H1 (cell line): ENCODE measurements around the gene LAMC3. TPM values are rescaled to one million over a fixed set of nuclear protein-coding genes. Genes with fewer than 3 reads are reported as not detected.

Experiments
- CTCF ChIA-PET: fragments of 300-600 bp; sonication (Branson Sonifier 250); formaldehyde crosslinking; loops from one replicate; lab custom pipeline; 2021; ENCODE audit not compliant: partially characterized antibody; lab: Charles Lee
- POLR2A ChIA-PET: fragments of 300-600 bp; sonication (Branson Sonifier 250); formaldehyde crosslinking; loops from one replicate; lab custom pipeline; 2021; ENCODE audit warnings: inconsistent platforms; ENCODE audit not compliant: partially characterized antibody; lab: Charles Lee
- DNase-seq, 2 experiments: peaks; one replicate each; pipeline versions ENCODE4 v3.0.0 to v3.0.0-alpha.2; 2010 to 2022; ENCODE audit warnings: low spot score in 2 of 2, low read depth in 1 of 2, mixed read lengths in 1 of 2
- FAIRE-seq: peaks from 2 replicates; lab custom pipeline; 2011; peaks lifted over from hg19 to GRCh38; lab: Jason Lieb, UNC
- H2AFZ ChIP-seq: 2 replicates; pipeline ENCODE4 v1.8.1; 2012; ENCODE audit warnings: low read length, inconsistent platforms
- H2AK5ac ChIP-seq: 2 replicates; pipeline ENCODE4 v1.6.1; 2013; ENCODE audit warnings: low read depth, low read length
- H2BK120ac ChIP-seq: replicated peaks from 2 replicates; pipeline ENCODE3; 2013; ENCODE audit warnings: low read depth, low read length, inconsistent platforms
- H2BK12ac ChIP-seq: 2 replicates; pipeline ENCODE4 v1.6.1; 2013; ENCODE audit warnings: low read depth, low read length
- H2BK15ac ChIP-seq: 2 replicates; pipeline ENCODE4 v1.6.1; 2013; ENCODE audit warnings: low read length
- H2BK20ac ChIP-seq: 2 replicates; pipeline ENCODE4 v1.6.1; 2013; ENCODE audit warnings: low read length
- H2BK5ac ChIP-seq: 2 replicates; pipeline ENCODE4 v1.6.1; 2013; ENCODE audit warnings: low read depth, low read length
- H3K14ac ChIP-seq: 2 replicates; pipeline ENCODE4 v1.6.1; 2013; ENCODE audit warnings: inconsistent platforms; ENCODE audit not compliant: insufficient read length
- H3K18ac ChIP-seq: 2 replicates; pipeline ENCODE4 v1.6.1; 2013; ENCODE audit warnings: low read length; ENCODE audit errors: extremely low read depth
- H3K23ac ChIP-seq: 2 replicates; pipeline ENCODE4 v1.6.1; 2013; ENCODE audit warnings: inconsistent platforms; ENCODE audit not compliant: insufficient read length
- H3K23me2 ChIP-seq: 2 replicates; pipeline ENCODE4 v1.6.1; 2013; ENCODE audit warnings: low read depth, low read length
- H3K27ac ChIP-seq: 2 replicates; pipeline ENCODE4 v1.6.1; 2011; ENCODE audit warnings: low read depth, low read length, inconsistent platforms
- H3K27me3 ChIP-seq, 4 experiments: replicated peaks in 1 of 4; 1 replicate in 1 of 4; 2 replicates in 3 of 4; pipeline versions ENCODE4 v1.6.1 to v1.8.1; 2011 to 2013; ENCODE audit warnings: low read length in 3 of 4, mild to moderate bottlenecking in 3 of 4, inconsistent platforms in 2 of 4, mixed read lengths in 2 of 4, moderate library complexity in 1 of 4; ENCODE audit not compliant: control insufficient read depth in 3 of 4, insufficient read depth in 3 of 4; ENCODE audit errors: extremely low read depth in 1 of 4
- H3K36me3 ChIP-seq, 4 experiments: 2 replicates each; pipeline versions ENCODE4 v1.6.1 to v1.8.1; 2011 to 2013; ENCODE audit warnings: mild to moderate bottlenecking in 4 of 4, low read length in 3 of 4, moderate library complexity in 2 of 4, control low read depth in 1 of 4, inconsistent platforms in 1 of 4; ENCODE audit not compliant: insufficient read depth in 4 of 4, control insufficient read depth in 2 of 4
- H3K4ac ChIP-seq: replicated peaks from 2 replicates; pipeline ENCODE3; 2013; ENCODE audit warnings: low read length, low read depth, mixed read lengths, inconsistent platforms; ENCODE audit not compliant: insufficient read length
- H3K4me1 ChIP-seq, 4 experiments: replicated peaks in 1 of 4; 1 replicate in 1 of 4; 2 replicates in 3 of 4; pipeline versions ENCODE4 v1.6.1 to v1.8.1; 2011 to 2013; ENCODE audit warnings: low read length in 3 of 4, inconsistent platforms in 2 of 4, mixed read lengths in 1 of 4; ENCODE audit not compliant: insufficient read depth in 4 of 4, control insufficient read depth in 3 of 4
- H3K4me2 ChIP-seq, 2 experiments: 2 replicates each; pipeline versions ENCODE4 v1.6.1 to v1.8.1; 2011 to 2013; ENCODE audit warnings: low read depth in 2 of 2, low read length in 2 of 2, control low read depth in 1 of 2, inconsistent platforms in 1 of 2, mild to moderate bottlenecking in 1 of 2; ENCODE audit not compliant: insufficient read depth in 1 of 2
- H3K4me3 ChIP-seq, 4 experiments: fragments of 200-600, 300-600 bp in 1 of 4; sonication (generic), shearing (Covaris generic), sonication (Bioruptor Twin) in 1 of 4; 2 replicates each; pipeline versions ENCODE4 v1.5.1 to v1.8.1; 2011 to 2016; ENCODE audit warnings: low read length in 4 of 4, low read depth in 3 of 4, control low read depth in 2 of 4, inconsistent platforms in 2 of 4, mild to moderate bottlenecking in 2 of 4, mixed read lengths in 1 of 4, moderate library complexity in 1 of 4; ENCODE audit not compliant: insufficient read depth in 2 of 4; ENCODE audit errors: extremely low read depth in 1 of 4
- H3K56ac ChIP-seq: replicated peaks from 2 replicates; pipeline ENCODE3; 2013; ENCODE audit warnings: low read depth, mild to moderate bottlenecking, mixed read lengths, low read length, inconsistent platforms; ENCODE audit not compliant: insufficient read length
- H3K79me1 ChIP-seq: 2 replicates; pipeline ENCODE4 v1.6.1; 2013; ENCODE audit warnings: low read depth, low read length, control low read depth
- H3K79me2 ChIP-seq, 2 experiments: 2 replicates each; pipeline versions ENCODE4 v1.6.1 to v1.8.1; 2012 to 2013; ENCODE audit warnings: low read length in 2 of 2, mild to moderate bottlenecking in 2 of 2, inconsistent platforms in 1 of 2; ENCODE audit not compliant: insufficient read depth in 2 of 2, control insufficient read depth in 1 of 2
- H3K9ac ChIP-seq, 4 experiments: replicated peaks in 1 of 4; 1 replicate in 1 of 4; 2 replicates in 3 of 4; pipeline versions ENCODE4 v1.6.1 to v1.8.1; 2011 to 2013; ENCODE audit warnings: low read depth in 3 of 4, low read length in 3 of 4, control low read depth in 2 of 4, mild to moderate bottlenecking in 2 of 4, moderate library complexity in 2 of 4, inconsistent platforms in 1 of 4; ENCODE audit errors: extremely low read depth in 1 of 4
- H3K9me3 ChIP-seq, 2 experiments: 2 replicates each; pipeline versions ENCODE4 v1.6.1 to v1.8.1; 2012 to 2013; ENCODE audit warnings: mild to moderate bottlenecking in 2 of 2, moderate library complexity in 2 of 2, control low read depth in 1 of 2, inconsistent platforms in 1 of 2, low read depth in 1 of 2, low read length in 1 of 2, mixed read lengths in 1 of 2; ENCODE audit not compliant: insufficient read depth in 2 of 2
- H4K20me1 ChIP-seq, 2 experiments: replicated peaks in 1 of 2; 2 replicates each; pipeline versions ENCODE3 to v1.8.1; 2011 to 2013; ENCODE audit warnings: inconsistent platforms in 2 of 2, low read length in 2 of 2, mild to moderate bottlenecking in 1 of 2; ENCODE audit not compliant: insufficient read depth in 2 of 2, control insufficient read depth in 1 of 2
- H4K5ac ChIP-seq: 2 replicates; pipeline ENCODE4 v1.6.1; 2013; ENCODE audit warnings: low read length, low read depth, mixed read lengths, inconsistent platforms; ENCODE audit not compliant: insufficient read length
- H4K8ac ChIP-seq: 2 replicates; pipeline ENCODE4 v1.8.0; 2013; ENCODE audit warnings: mild to moderate bottlenecking, moderate library complexity, low read length, inconsistent platforms; ENCODE audit not compliant: insufficient read depth; ENCODE audit errors: extremely low read depth
- H4K91ac ChIP-seq: replicated peaks from 2 replicates; pipeline ENCODE3; 2013; ENCODE audit warnings: low read length, mixed read lengths, inconsistent platforms; ENCODE audit not compliant: insufficient read length
- EGR1 ChIP-seq: IDR thresholded peaks from 2 replicates; pipeline ENCODE4 v1.6.1; 2011; ENCODE audit warnings: low read depth, low read length, borderline replicate concordance
- FOSL1 ChIP-seq: IDR thresholded peaks from 2 replicates; pipeline ENCODE4 v1.6.1; 2011; ENCODE audit warnings: mild to moderate bottlenecking, low read depth, low read length, moderate library complexity; ENCODE audit not compliant: insufficient read depth
- JUN ChIP-seq: IDR thresholded peaks from 2 replicates; pipeline ENCODE4 v1.6.1; 2011; ENCODE audit warnings: low read depth, mild to moderate bottlenecking, improper control_type of control experiment, low read length
- NANOG ChIP-seq: IDR thresholded peaks from 2 replicates; pipeline ENCODE4 v1.6.1; 2011; ENCODE audit warnings: low read length, low read depth, mild to moderate bottlenecking, inconsistent platforms; ENCODE audit not compliant: insufficient read depth, poor library complexity, severe bottlenecking
- NRF1 ChIP-seq: IDR thresholded peaks from 2 replicates; pipeline ENCODE4 v1.6.1; 2011; ENCODE audit warnings: mild to moderate bottlenecking, low read depth, low read length, improper control_type of control experiment
- SAP30 ChIP-seq: fragments of 300-600 bp; sonication (generic); IDR thresholded peaks from 2 replicates; pipeline ENCODE4 v1.7.1; 2012; ENCODE audit warnings: low read length, moderate library complexity, mild to moderate bottlenecking, inconsistent platforms; ENCODE audit not compliant: insufficient read depth, insufficient replicate concordance
- SIN3A ChIP-seq, 2 experiments: IDR thresholded peaks in 1 of 2; conservative IDR thresholded peaks in 1 of 2; 2 replicates each; pipeline ENCODE4 v1.6.1; 2011 to 2012; ENCODE audit warnings: low read length in 2 of 2, improper control_type of control experiment in 1 of 2, low read depth in 1 of 2, mild to moderate bottlenecking in 1 of 2
- SIRT6 ChIP-seq: IDR thresholded peaks from one replicate; pipeline ENCODE4 v1.7.1; 2012; ENCODE audit warnings: low read length, inconsistent platforms
- SP4 ChIP-seq: IDR thresholded peaks from 2 replicates; pipeline ENCODE4 v1.6.1; 2012; ENCODE audit warnings: low read length, inconsistent platforms
- TCF12 ChIP-seq: IDR thresholded peaks from 2 replicates; pipeline ENCODE4 v1.6.1; 2011; ENCODE audit warnings: low read depth, mild to moderate bottlenecking, low read length
- WGBS, 2 experiments: shearing (Covaris generic) in 1 of 2; methylation state at CpG; one replicate each; pipeline versions ENCODE4 v1.1.6 to v1.1.7; 2013 to 2015; ENCODE audit warnings: low lambda C conversion rate in 2 of 2, mixed read lengths in 2 of 2, inconsistent platforms in 1 of 2, low coverage in 1 of 2, missing lambda C conversion rate in 1 of 2; ENCODE audit not compliant: insufficient replicate concordance in 2 of 2, insufficient coverage in 1 of 2, insufficient read length in 1 of 2; ENCODE audit errors: extremely low coverage in 1 of 2, missing lambda C conversion rate in 1 of 2; 5-methylcytosine and 5-hydroxymethylcytosine counted together
- polyA plus RNA-seq, 7 experiments: library from polyadenylated mRNA; depleted of rRNA in 3 of 7; stranded (reverse) in 5 of 7; unstranded in 2 of 7; fragments of >200 nt in 5 of 7; fragments of 200-250 nt in 2 of 7; gene quantifications; 1 replicate in 5 of 7; 2 replicates in 1 of 7; 4 replicates in 1 of 7; pipeline versions ENCODE4 v1.2.1 to v1.2.3, GENCODE V29; 2011 to 2013; ENCODE audit warnings: missing spikeins in 2 of 7, mixed read lengths in 2 of 7
- total RNA-seq: library from RNA; stranded (reverse); fragmentation: NEBNext Ultra II Directional; extraction: Animal tissue kit (Norgen Biotek cat#: 25700); gene quantifications from 2 replicates; pipeline ENCODE4 v1.2.1, GENCODE V29; 2021
- TF ChIP-seq, protein P1 (sequence below): IDR thresholded peaks from 2 replicates; pipeline ENCODE4 v1.6.1; 2011; ENCODE audit warnings: low read depth, mild to moderate bottlenecking, low read length; ENCODE audit not compliant: insufficient read depth
- TF ChIP-seq, protein P2 (sequence below): IDR thresholded peaks from 2 replicates; pipeline ENCODE4 v1.6.1; 2012; ENCODE audit warnings: inconsistent platforms

Gene LAMC3
- total and polyA plus RNA-seq, 2 of the 8 experiments (the other 6 are each of a cell fraction or from before 2014, with no cell fraction given), result 9.3 to 12.3 TPM

DNA sequence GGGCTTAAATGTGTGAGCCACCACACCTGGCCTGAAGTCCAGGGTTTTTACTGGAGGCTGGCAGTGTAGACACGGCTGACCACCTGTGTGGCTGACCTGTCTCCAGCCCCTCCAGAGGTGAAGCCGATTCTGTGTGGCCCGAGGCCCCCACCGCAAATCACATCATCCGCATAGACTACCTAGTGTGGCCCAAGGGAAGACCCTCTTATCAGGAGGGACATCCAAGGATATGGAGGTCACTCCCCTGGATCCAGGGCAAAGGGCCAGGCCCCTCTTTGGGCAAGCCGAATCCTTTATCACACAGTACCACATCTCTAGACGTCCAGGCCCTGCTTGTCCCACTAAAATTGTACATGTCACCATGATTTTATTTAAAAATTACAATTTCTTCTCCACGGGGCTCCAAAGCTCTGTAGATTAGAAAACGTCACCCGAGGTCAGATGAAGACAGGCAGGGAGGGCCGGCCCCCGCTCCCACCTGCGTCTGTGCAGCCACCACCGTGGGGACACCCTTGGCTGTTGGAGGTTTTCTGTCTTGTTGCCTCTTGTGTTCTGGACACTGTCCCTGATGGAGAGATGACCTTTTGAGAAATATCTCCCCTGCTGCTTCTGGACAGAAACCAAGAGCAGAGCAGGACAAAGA lies 20.1 kb downstream of the LAMC3 start:
- Histone ChIP-seq H4K5ac (no peak overlapping the region), H3K23ac (no peak overlapping the region), H3K4ac (no peak overlapping the region), H3K4me2 (no peak overlapping the region), H2AFZ (no peak overlapping the region), H4K91ac (no peak overlapping the region), H3K4me1 (peaks cover 0 to 2% (median 0%) of the 10 kb centered on the region in 4 experiments; a peak in 2 of 7 replicates), H3K23me2 (no peaks in the 10 kb centered on the region), H4K8ac (no peak overlapping the region), H2BK5ac (no peak overlapping the region), H3K18ac (no peak overlapping the region), H3K14ac (no peak overlapping the region), H3K9ac (no peak overlapping the region), H3K27ac (no peak overlapping the region), H3K79me1 (no peaks in the 10 kb centered on the region; the same call in 1 of the 2 replicates), H2BK120ac (no peak overlapping the region), H3K4me3 (no peak overlapping the region), H3K79me2 (no peaks in the 10 kb centered on the region), H2AK5ac (no peak overlapping the region), H2BK12ac (no peak overlapping the region), H2BK20ac (no peak overlapping the region), H3K36me3 (no peaks in the 10 kb centered on the region), H3K27me3 (no peaks in the 10 kb centered on the region), H4K20me1 (no peaks in the 10 kb centered on the region), H2BK15ac (no peak overlapping the region), H3K9me3 (no peaks in the 10 kb centered on the region), H3K56ac (no peak overlapping the region)
- no peak for FAIRE-seq
- CTCF ChIA-PET, result interaction anchor here (0.8 to 6.4 kb wide), 7 partner anchors 9 to 31 kb away, joined by 3 to 24 read pairs (median 6); no protein-coding TSS in a partner anchor
- POLR2A ChIA-PET, result no interaction called here
- DNase-seq, result no peak
- 87% methylated on average over 12 of the region's 14 CpGs; no CpG with 5 or more reads in 1 of the 2 experiments for WGBS, 2 experiments
- TF ChIP-seq JUN, result no peak
- TF ChIP-seq, protein P1, sequence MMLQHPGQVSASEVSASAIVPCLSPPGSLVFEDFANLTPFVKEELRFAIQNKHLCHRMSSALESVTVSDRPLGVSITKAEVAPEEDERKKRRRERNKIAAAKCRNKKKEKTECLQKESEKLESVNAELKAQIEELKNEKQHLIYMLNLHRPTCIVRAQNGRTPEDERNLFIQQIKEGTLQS, result no peak
- TF ChIP-seq FOSL1, result no peak
- TF ChIP-seq SP4, result no peak
- no peak for TF ChIP-seq NANOG
- no peak for TF ChIP-seq SIN3A (conservative IDR thresholded peaks at IDR 0.05 in 1 of 2, IDR thresholded peaks at IDR 0.05 in 1 of 2; ENCODE audit: low read depth in 1 of 2, low read length in 2 of 2)
- TF ChIP-seq NRF1, result no peak
- TF ChIP-seq EGR1, result no peak
- TF ChIP-seq, protein P2, sequence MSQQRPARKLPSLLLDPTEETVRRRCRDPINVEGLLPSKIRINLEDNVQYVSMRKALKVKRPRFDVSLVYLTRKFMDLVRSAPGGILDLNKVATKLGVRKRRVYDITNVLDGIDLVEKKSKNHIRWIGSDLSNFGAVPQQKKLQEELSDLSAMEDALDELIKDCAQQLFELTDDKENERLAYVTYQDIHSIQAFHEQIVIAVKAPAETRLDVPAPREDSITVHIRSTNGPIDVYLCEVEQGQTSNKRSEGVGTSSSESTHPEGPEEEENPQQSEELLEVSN, result no peak
- TF ChIP-seq SIRT6, result no peak
- TF ChIP-seq TCF12, result no peak
- TF ChIP-seq SAP30, result no peak
